Choroid plexus epithelial cell (primary cell): ENCODE results near the gene SEC14L1.

ENCODE experiments used
- DNase-seq: peaks from one replicate; pipeline ENCODE4 v3.0.0-alpha.2; 2010; ENCODE audit warnings: low read depth
- H3K4me3 ChIP-seq: 2 replicates; pipeline ENCODE4 v1.5.1; 2011; ENCODE audit warnings: low read depth, mild to moderate bottlenecking, control low read depth, low read length, moderate library complexity
- CTCF ChIP-seq: conservative IDR thresholded peaks from 2 replicates; pipeline ENCODE4 v1.5.1; 2011; ENCODE audit warnings: low read depth, mild to moderate bottlenecking, control low read depth, inconsistent platforms, low read length, moderate library complexity

SEC14L1 gene

DNA sequence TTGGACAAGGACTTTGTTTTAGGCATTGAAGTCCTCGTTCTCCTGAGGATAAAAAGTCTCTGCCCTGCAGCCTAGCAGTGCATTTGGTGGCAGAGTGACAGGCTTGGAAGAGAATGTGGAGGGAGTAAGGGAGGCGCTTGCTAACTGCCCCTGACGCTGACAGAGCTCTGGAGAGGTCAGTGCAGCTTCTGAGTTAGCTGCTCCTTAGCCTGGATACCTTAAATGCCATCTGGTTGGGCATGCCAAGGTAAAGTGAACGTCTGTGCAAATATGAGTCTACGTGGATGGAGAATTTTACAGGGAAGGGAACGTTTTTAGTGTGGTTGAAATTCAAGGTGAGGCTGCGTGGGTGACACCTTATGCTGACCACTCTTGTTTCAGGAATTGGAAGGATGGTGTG, 44.4 kb downstream of the SEC14L1 start:
- no peak for TF ChIP-seq CTCF
- no peak for DNase-seq
- no peak overlapping the region for H3K4me3 ChIP-seq

DNA sequence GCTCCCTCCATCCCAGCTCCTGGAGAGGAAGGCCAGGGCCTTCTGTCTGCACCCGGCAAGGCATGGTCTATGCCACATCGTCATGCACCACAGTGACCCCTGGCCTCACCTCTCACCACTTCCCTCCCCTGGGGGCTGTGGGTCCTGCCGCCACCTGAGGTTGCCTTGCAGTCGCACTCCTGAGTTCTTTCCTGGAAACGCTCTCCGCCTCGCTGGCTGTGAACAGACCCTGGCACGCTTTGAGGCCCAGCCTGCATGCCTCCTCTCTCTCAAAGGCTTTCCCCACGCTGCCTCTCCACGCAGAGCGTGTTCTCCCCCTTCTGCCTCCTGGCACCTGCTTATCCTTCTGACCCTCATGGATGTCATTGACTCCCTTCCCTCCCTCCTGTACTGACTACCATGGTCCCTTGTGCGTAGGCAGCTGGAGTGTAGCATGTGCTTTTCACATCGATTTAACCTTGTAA, 45.4 kb downstream of the SEC14L1 start:
- TF ChIP-seq CTCF, result no peak
- H3K4me3 ChIP-seq, result no peak overlapping the region
- no peak for DNase-seq

- no peak for TF ChIP-seq CTCF
- H3K4me3 ChIP-seq, result no peak overlapping the region
- no peak for DNase-seq
These were observed 47.6 kb downstream of the SEC14L1 start for GRCh38 chr17:77188084-77189066.

- DNase-seq, result no peak
- H3K4me3 ChIP-seq, result no peak overlapping the region
- TF ChIP-seq CTCF, result no peak
These were observed 48.4 kb downstream of the SEC14L1 start for GRCh38 chr17:77189148-77189547.

DNA sequence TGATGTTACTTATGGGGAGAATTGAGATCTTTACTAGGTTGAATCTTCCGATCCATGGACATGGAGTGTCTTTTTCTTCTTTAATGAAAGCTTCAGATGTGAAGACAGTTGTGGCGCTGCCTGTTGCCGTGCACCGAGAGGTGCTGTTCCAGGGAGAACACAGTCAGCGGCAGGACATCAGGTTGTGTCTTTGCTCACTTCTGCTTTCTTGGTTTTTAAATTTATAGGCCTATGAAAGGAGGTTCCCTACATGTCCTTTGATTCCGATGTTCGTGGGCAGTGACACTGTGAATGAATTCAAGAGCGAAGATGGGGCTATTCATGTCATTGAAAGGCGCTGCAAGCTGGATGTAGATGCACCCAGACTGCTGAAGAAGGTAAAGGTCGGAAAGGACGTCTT, 49.8 kb downstream of the SEC14L1 start:
- no peak overlapping the region for H3K4me3 ChIP-seq
- no peak for TF ChIP-seq CTCF
- DNase-seq, result no peak

DNA sequence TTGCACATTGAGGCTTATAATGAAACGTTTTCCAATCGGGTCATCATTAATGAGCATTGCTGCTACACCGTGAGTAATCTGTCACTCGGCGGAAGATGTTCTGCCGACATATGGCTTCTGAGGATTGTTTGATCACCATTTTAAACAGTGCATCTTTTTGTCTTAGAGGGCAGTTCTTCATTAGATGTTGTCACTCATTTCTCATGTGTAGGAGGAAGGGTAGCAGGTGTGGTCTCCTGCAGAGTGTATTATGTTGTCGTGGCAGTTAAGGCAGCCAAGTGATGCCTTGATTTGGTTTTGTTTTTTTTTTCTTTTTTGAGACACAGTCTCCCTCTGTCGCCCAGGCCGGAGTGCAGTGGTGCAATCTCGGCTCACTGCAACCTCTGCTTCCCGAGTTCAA, 50.5 kb downstream of the SEC14L1 start:
- TF ChIP-seq CTCF, result no peak
- H3K4me3 ChIP-seq, result no peak overlapping the region
- no peak for DNase-seq

DNA sequence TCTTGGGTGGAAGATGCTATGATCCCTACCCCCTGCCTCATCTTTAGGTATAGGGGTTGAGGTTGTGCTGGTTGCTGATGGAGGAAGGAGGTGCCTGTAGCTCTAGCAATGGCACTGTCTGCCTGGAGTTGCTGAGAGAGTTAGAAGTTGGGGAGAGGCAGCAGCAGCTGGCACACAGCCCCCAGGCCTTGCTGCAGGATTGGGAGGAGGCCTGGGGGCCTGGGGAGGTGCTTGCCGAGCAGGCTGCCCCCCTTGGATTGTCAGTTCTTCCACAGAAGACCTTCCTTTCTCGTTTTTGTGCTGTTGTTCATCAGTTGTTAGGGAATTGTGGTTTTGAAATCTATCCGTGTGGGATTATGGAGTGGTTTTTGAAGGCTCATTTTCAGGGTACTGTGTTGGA, 52.9 kb downstream of the SEC14L1 start:
- DNase-seq, result no peak
- TF ChIP-seq CTCF, result no peak
- no peak overlapping the region for H3K4me3 ChIP-seq
